ENCODE measurements around the gene B4GALT6.

Gene B4GALT6

DNA sequence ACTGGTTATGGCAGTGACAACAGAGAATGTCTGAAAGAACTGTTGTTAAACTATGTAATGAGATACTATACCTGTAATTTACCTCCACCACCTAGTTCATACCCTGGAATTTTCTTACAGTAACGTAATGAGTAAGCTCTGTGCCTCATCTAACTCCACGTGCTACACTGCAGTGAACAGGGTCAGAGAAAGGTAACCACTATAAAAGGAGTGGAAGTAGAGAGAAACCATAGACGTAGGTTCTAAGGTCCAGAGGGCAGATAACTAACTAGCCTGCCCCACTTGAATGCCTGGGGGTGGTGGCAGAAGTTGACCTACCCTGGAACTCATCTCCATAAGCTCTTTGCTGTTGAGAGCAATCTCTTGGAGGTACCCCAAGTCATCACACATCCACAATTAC lies 32.0 kb upstream of the B4GALT6 start:
- H3K4me3 ChIP-seq (ENCODE audit: low read depth in 1 of 2, low read length in 1 of 2), result no peak overlapping the region
- H3K27me3 ChIP-seq, result no peaks in the 10 kb centered on the region
- H3K27ac ChIP-seq, result no peak overlapping the region
- H3K4me1 ChIP-seq (ENCODE audit: control insufficient read depth in 1 of 2, insufficient read depth in 1 of 2, low read depth in 1 of 2, low read length in 1 of 2), result peaks cover 5 to 6% of the 10 kb centered on the region in 2 experiments
- H3K9me3 ChIP-seq, result no peaks in the 10 kb centered on the region
- H3K36me3 ChIP-seq, result no peaks in the 10 kb centered on the region
- TF ChIP-seq, protein P1, sequence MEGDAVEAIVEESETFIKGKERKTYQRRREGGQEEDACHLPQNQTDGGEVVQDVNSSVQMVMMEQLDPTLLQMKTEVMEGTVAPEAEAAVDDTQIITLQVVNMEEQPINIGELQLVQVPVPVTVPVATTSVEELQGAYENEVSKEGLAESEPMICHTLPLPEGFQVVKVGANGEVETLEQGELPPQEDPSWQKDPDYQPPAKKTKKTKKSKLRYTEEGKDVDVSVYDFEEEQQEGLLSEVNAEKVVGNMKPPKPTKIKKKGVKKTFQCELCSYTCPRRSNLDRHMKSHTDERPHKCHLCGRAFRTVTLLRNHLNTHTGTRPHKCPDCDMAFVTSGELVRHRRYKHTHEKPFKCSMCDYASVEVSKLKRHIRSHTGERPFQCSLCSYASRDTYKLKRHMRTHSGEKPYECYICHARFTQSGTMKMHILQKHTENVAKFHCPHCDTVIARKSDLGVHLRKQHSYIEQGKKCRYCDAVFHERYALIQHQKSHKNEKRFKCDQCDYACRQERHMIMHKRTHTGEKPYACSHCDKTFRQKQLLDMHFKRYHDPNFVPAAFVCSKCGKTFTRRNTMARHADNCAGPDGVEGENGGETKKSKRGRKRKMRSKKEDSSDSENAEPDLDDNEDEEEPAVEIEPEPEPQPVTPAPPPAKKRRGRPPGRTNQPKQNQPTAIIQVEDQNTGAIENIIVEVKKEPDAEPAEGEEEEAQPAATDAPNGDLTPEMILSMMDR (IDR thresholded peaks at IDR 0.05), result no peak

DNA sequence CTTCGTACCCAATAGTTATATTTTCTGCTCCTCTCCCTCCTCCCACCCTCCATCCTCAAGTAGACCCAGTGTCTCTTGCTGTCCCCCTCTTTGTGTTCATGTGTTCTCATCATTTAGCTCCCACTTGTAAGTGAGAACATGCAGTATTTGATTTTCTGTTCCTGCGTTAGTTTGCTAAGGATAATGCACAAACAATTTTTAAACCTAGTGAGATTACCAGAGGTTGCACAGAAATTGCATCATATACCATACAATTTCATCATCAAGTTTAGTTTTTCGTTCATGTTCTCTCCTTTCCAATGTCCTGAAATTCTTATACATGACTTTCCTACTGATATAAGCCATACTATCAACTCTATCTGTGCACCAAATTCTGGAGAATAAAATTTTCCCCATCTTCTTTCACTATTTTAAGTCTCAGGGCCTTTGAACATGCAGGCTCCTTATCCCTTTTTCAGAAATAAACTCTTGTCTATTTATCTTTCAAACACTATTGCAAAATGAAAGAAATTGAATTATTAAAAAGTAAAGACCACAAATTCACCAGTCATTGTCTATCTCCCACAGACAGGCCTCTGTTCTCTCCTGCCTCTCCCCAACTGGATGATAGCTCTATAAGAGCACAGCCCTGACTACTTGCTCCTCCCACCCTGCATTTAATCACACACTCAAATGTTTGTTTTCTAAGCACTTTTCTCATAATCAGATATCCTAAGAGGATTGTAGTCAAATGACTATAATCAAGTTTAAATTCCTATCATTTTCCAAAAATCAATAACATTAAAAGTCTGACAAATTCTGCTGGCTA lies 27.2 kb upstream of the B4GALT6 start:
- Histone ChIP-seq H3K27me3 (no peaks in the 10 kb centered on the region), H3K4me1 (ENCODE audit: control insufficient read depth in 1 of 2, insufficient read depth in 1 of 2, low read depth in 1 of 2, low read length in 1 of 2) (peaks cover 9 to 16% of the 10 kb centered on the region in 2 experiments), H3K9me3 (no peaks in the 10 kb centered on the region), H3K36me3 (no peaks in the 10 kb centered on the region), H3K4me3 (ENCODE audit: low read depth in 1 of 2, low read length in 1 of 2) (no peak overlapping the region), H3K27ac (no peak overlapping the region)
- TF ChIP-seq, protein P1 (IDR thresholded peaks at IDR 0.05), result no peak

DNA sequence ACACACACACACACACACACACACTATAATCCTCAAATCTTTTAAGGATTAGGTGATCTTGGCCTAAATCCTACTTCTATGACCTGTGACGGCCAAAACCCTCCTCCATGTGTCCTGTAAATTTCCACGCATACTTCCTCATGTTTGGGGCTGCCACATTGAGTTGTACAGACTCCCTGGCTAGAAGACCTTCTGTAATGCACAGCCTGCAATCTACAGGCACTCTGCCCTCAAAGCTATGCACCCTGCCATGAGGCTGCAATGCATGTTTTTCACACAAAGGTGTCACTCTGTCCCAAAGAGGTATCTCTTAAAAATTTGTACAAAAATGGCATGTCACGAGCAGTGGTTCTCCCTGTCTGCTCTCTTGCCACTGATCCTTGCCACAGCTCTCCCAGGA lies 26.4 kb upstream of the B4GALT6 start:
- TF ChIP-seq, protein P1 (IDR thresholded peaks at IDR 0.05), result no peak
- Histone ChIP-seq H3K4me3 (ENCODE audit: low read depth in 1 of 2, low read length in 1 of 2) (no peak overlapping the region), H3K4me1 (ENCODE audit: control insufficient read depth in 1 of 2, insufficient read depth in 1 of 2, low read depth in 1 of 2, low read length in 1 of 2) (peaks cover 9 to 16% of the 10 kb centered on the region in 2 experiments), H3K9me3 (no peaks in the 10 kb centered on the region), H3K27me3 (no peaks in the 10 kb centered on the region), H3K27ac (no peak overlapping the region), H3K36me3 (no peaks in the 10 kb centered on the region)

DNA sequence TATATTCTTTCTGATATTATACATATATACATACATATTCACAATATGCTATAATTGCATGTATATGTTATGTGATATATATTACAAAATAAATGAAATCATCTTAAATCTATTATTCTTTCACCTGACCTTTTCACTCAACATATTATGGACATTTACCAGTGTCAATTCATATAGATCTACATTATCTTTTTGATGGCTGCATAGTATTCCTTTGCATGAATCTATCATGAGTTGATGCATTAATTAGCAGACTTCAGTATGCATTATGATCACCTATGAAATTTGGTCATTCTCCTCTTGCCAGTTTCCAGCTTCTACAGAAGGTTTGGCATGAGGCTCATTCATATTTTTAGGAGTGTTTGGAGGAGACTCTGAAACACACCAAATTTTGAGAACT lies 23.4 kb upstream of the B4GALT6 start:
- Histone ChIP-seq H3K4me1 (ENCODE audit: control insufficient read depth in 1 of 2, insufficient read depth in 1 of 2, low read depth in 1 of 2, low read length in 1 of 2) (peaks cover 9 to 16% of the 10 kb centered on the region in 2 experiments), H3K27me3 (no peaks in the 10 kb centered on the region), H3K36me3 (no peaks in the 10 kb centered on the region), H3K4me3 (ENCODE audit: low read depth in 1 of 2, low read length in 1 of 2) (no peak overlapping the region), H3K9me3 (no peaks in the 10 kb centered on the region), H3K27ac (no peak overlapping the region)
- TF ChIP-seq, protein P1 (IDR thresholded peaks at IDR 0.05), result no peak

DNA sequence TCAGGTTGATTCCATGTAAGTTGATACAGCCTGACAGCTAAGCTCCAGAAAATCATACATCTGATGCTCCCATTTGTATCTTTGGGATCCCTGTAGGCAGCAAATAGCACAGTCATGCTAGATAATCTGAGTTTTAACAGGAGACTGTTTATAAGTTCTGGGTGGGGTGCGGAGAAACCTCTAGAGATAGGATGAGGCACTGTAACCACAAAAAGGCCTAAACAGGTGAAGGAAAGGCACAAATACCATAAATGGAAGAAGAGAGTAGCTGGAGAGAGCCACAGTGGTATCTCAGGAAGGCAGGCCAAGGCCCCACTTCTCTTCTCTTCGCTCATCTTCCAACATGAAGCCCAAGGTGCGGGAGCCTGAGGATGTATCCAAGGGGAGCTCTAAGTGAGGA lies 18.1 kb upstream of the B4GALT6 start:
- TF ChIP-seq, protein P1 (IDR thresholded peaks at IDR 0.05), result no peak
- no peak overlapping the region for H3K4me3 ChIP-seq (ENCODE audit: low read depth in 1 of 2, low read length in 1 of 2)
- no peaks in the 10 kb centered on the region for H3K27me3 ChIP-seq
- no peaks in the 10 kb centered on the region for H3K36me3 ChIP-seq
- H3K27ac ChIP-seq, result peak overlapping the region; percentile 44
- H3K4me1 ChIP-seq (ENCODE audit: control insufficient read depth in 1 of 2, insufficient read depth in 1 of 2, low read depth in 1 of 2, low read length in 1 of 2), result peaks cover 19 to 22% of the 10 kb centered on the region in 2 experiments
- H3K9me3 ChIP-seq, result no peaks in the 10 kb centered on the region

All from neutrophil (primary cell).